ENCODE measurements around the gene ABHD11.

Gene ABHD11

GRCh38 chr7:73742338-73742752 lies 3.7 kb upstream of the ABHD11 start:
- no peak overlapping the region for H3K4me3 ChIP-seq (ENCODE audit: low read depth, low read length)

GRCh38 chr7:73741600-73741999 lies 3.0 kb upstream of the ABHD11 start:
- H3K27me3 ChIP-seq (ENCODE audit: insufficient read depth, low read length): no peaks in the 10 kb centered on the region
- no peak overlapping the region for H2AFZ ChIP-seq (ENCODE audit: low read length, unreplicated experiment)
- H3K79me2 ChIP-seq (ENCODE audit: control insufficient read depth, insufficient read depth, low read length, unreplicated experiment): peaks cover 4% of the 10 kb centered on the region
- H3K4me1 ChIP-seq (ENCODE audit: control insufficient read depth, insufficient read depth, low read length, unreplicated experiment): peaks cover 3% of the 10 kb centered on the region
- no peak overlapping the region for H3K27ac ChIP-seq (ENCODE audit: low read depth, low read length)
- no peak overlapping the region for H3K4me3 ChIP-seq (ENCODE audit: low read depth, low read length)
- H3K36me3 ChIP-seq (ENCODE audit: insufficient read depth, low read length): no peaks in the 10 kb centered on the region

More at GRCh38 chr7:73742338-73742752, 3.7 kb upstream of the ABHD11 start:
- Histone ChIP-seq H3K27me3 (ENCODE audit: insufficient read depth, low read length) (no peaks in the 10 kb centered on the region), H2AFZ (ENCODE audit: low read length, unreplicated experiment) (no peak overlapping the region), H3K36me3 (ENCODE audit: insufficient read depth, low read length) (no peaks in the 10 kb centered on the region), H3K27ac (ENCODE audit: low read depth, low read length) (no peak overlapping the region), H3K79me2 (ENCODE audit: control insufficient read depth, insufficient read depth, low read length, unreplicated experiment) (peaks cover 4% of the 10 kb centered on the region), H3K4me1 (ENCODE audit: control insufficient read depth, insufficient read depth, low read length, unreplicated experiment) (peaks cover 3% of the 10 kb centered on the region)

- Histone ChIP-seq H3K27ac (ENCODE audit: low read depth, low read length) (no peak overlapping the region), H3K4me1 (ENCODE audit: control insufficient read depth, insufficient read depth, low read length, unreplicated experiment) (peaks cover 3% of the 10 kb centered on the region), H3K79me2 (ENCODE audit: control insufficient read depth, insufficient read depth, low read length, unreplicated experiment) (peaks cover 4% of the 10 kb centered on the region), H3K4me3 (ENCODE audit: low read depth, low read length) (no peak overlapping the region), H3K36me3 (ENCODE audit: insufficient read depth, low read length) (0 out of 2 replicates have a peak, but pooled peaks cover 2% of the 10 kb centered on the region), H2AFZ (ENCODE audit: low read length, unreplicated experiment) (no peak overlapping the region), H3K27me3 (ENCODE audit: insufficient read depth, low read length) (no peaks in the 10 kb centered on the region)
Measured at GRCh38 chr7:73740771-73741170, 2.2 kb upstream of the ABHD11 start.

GRCh38 chr7:73740212-73740611 lies 1.6 kb upstream of the ABHD11 start:
- H3K36me3 ChIP-seq (ENCODE audit: insufficient read depth, low read length): 0 out of 2 replicates have a peak, but pooled peaks cover 4% of the 10 kb centered on the region
- no peaks in the 10 kb centered on the region for H3K27me3 ChIP-seq (ENCODE audit: insufficient read depth, low read length)
- no peak overlapping the region for H2AFZ ChIP-seq (ENCODE audit: low read length, unreplicated experiment)
- H3K27ac ChIP-seq (ENCODE audit: low read depth, low read length): no peak overlapping the region
- H3K4me3 ChIP-seq (ENCODE audit: low read depth, low read length): no peak overlapping the region
- peaks cover 4% of the 10 kb centered on the region for H3K79me2 ChIP-seq (ENCODE audit: control insufficient read depth, insufficient read depth, low read length, unreplicated experiment)
- peaks cover 4% of the 10 kb centered on the region for H3K4me1 ChIP-seq (ENCODE audit: control insufficient read depth, insufficient read depth, low read length, unreplicated experiment)

- H3K79me2 ChIP-seq (ENCODE audit: control insufficient read depth, insufficient read depth, low read length, unreplicated experiment): peaks cover 4% of the 10 kb centered on the region
- H3K27ac ChIP-seq (ENCODE audit: low read depth, low read length): no peak overlapping the region
- H3K27me3 ChIP-seq (ENCODE audit: insufficient read depth, low read length): no peaks in the 10 kb centered on the region
- peak overlapping the region; percentile 52 for H2AFZ ChIP-seq (ENCODE audit: low read length, unreplicated experiment)
- peak overlapping the region; percentile 89 for H3K4me3 ChIP-seq (ENCODE audit: low read depth, low read length)
- H3K4me1 ChIP-seq (ENCODE audit: control insufficient read depth, insufficient read depth, low read length, unreplicated experiment): peaks cover 8% of the 10 kb centered on the region
- H3K36me3 ChIP-seq (ENCODE audit: insufficient read depth, low read length): 0 out of 2 replicates have a peak, but pooled peaks cover 4% of the 10 kb centered on the region
Measured at GRCh38 chr7:73739387-73739767, 775 bp upstream of the ABHD11 start.

GRCh38 chr7:73738220-73738611 lies 386 bp downstream of the ABHD11 start:
- peaks cover 8% of the 10 kb centered on the region for H3K4me1 ChIP-seq (ENCODE audit: control insufficient read depth, insufficient read depth, low read length, unreplicated experiment)
- peaks cover 4% of the 10 kb centered on the region for H3K79me2 ChIP-seq (ENCODE audit: control insufficient read depth, insufficient read depth, low read length, unreplicated experiment)
- H3K27ac ChIP-seq (ENCODE audit: low read depth, low read length): peak overlapping the region; percentile 41; the same call in 1 of the 2 replicates
- peak overlapping the region; percentile 89 for H3K4me3 ChIP-seq (ENCODE audit: low read depth, low read length)
- H3K27me3 ChIP-seq (ENCODE audit: insufficient read depth, low read length): no peaks in the 10 kb centered on the region
- 0 out of 2 replicates have a peak, but pooled peaks cover 4% of the 10 kb centered on the region for H3K36me3 ChIP-seq (ENCODE audit: insufficient read depth, low read length)
- peak overlapping the region; percentile 73 for H2AFZ ChIP-seq (ENCODE audit: low read length, unreplicated experiment)

GRCh38 chr7:73737491-73738219 lies 947 bp downstream of the ABHD11 start:
- H3K79me2 ChIP-seq (ENCODE audit: control insufficient read depth, insufficient read depth, low read length, unreplicated experiment): peaks cover 4% of the 10 kb centered on the region
- no peaks in the 10 kb centered on the region for H3K27me3 ChIP-seq (ENCODE audit: insufficient read depth, low read length)
- 0 out of 2 replicates have a peak, but pooled peaks cover 4% of the 10 kb centered on the region for H3K36me3 ChIP-seq (ENCODE audit: insufficient read depth, low read length)
- no peak overlapping the region for H2AFZ ChIP-seq (ENCODE audit: low read length, unreplicated experiment)
- H3K4me1 ChIP-seq (ENCODE audit: control insufficient read depth, insufficient read depth, low read length, unreplicated experiment): peaks cover 8% of the 10 kb centered on the region
- peak overlapping the region; percentile 89 for H3K4me3 ChIP-seq (ENCODE audit: low read depth, low read length)
- H3K27ac ChIP-seq (ENCODE audit: low read depth, low read length): no peak overlapping the region

GRCh38 chr7:73736885-73737284 lies 1.7 kb downstream of the ABHD11 start:
- 0 out of 2 replicates have a peak, but pooled peaks cover 4% of the 10 kb centered on the region for H3K36me3 ChIP-seq (ENCODE audit: insufficient read depth, low read length)
- H3K27ac ChIP-seq (ENCODE audit: low read depth, low read length): no peak overlapping the region
- H2AFZ ChIP-seq (ENCODE audit: low read length, unreplicated experiment): no peak overlapping the region
- H3K4me3 ChIP-seq (ENCODE audit: low read depth, low read length): no peak overlapping the region
- no peaks in the 10 kb centered on the region for H3K27me3 ChIP-seq (ENCODE audit: insufficient read depth, low read length)
- H3K4me1 ChIP-seq (ENCODE audit: control insufficient read depth, insufficient read depth, low read length, unreplicated experiment): peaks cover 8% of the 10 kb centered on the region
- peaks cover 4% of the 10 kb centered on the region for H3K79me2 ChIP-seq (ENCODE audit: control insufficient read depth, insufficient read depth, low read length, unreplicated experiment)

GRCh38 chr7:73735528-73735905 lies 3.1 kb downstream of the ABHD11 start:
- Histone ChIP-seq H3K36me3 (ENCODE audit: insufficient read depth, low read length) (0 out of 2 replicates have a peak, but pooled peaks cover 4% of the 10 kb centered on the region), H3K4me1 (ENCODE audit: control insufficient read depth, insufficient read depth, low read length, unreplicated experiment) (peaks cover 8% of the 10 kb centered on the region), H3K27ac (ENCODE audit: low read depth, low read length) (no peak overlapping the region), H2AFZ (ENCODE audit: low read length, unreplicated experiment) (no peak overlapping the region), H3K27me3 (ENCODE audit: insufficient read depth, low read length) (no peaks in the 10 kb centered on the region), H3K79me2 (ENCODE audit: control insufficient read depth, insufficient read depth, low read length, unreplicated experiment) (peaks cover 4% of the 10 kb centered on the region), H3K4me3 (ENCODE audit: low read depth, low read length) (no peak overlapping the region)

GRCh38 chr7:73734619-73735527 lies 3.7 kb downstream of the ABHD11 start:
- Histone ChIP-seq H3K27ac (ENCODE audit: low read depth, low read length) (no peak overlapping the region), H3K36me3 (ENCODE audit: insufficient read depth, low read length) (0 out of 2 replicates have a peak, but pooled peaks cover 4% of the 10 kb centered on the region), H3K27me3 (ENCODE audit: insufficient read depth, low read length) (no peaks in the 10 kb centered on the region), H3K4me1 (ENCODE audit: control insufficient read depth, insufficient read depth, low read length, unreplicated experiment) (peaks cover 8% of the 10 kb centered on the region), H2AFZ (ENCODE audit: low read length, unreplicated experiment) (no peak overlapping the region), H3K4me3 (ENCODE audit: low read depth, low read length) (no peak overlapping the region), H3K79me2 (ENCODE audit: control insufficient read depth, insufficient read depth, low read length, unreplicated experiment) (peaks cover 4% of the 10 kb centered on the region)
